HG03432 (cell line): ENCODE data around the gene MRFAP1.
A peak's percentile ranks its signal among the peaks of the same experiment; 100 is the strongest.
"Not testable (repeated sequence)": the region's sequence is repeated elsewhere in the genome, so short reads cannot be mapped to it uniquely, and the experiment has no call there.

Experiments
- ATAC-seq: cut with Tn5 transposase; IDR thresholded peaks from one replicate; pipeline ENCODE4 v1.9.1; 2021; ENCODE audit warnings: mild to moderate bottlenecking, moderate library complexity; ENCODE audit not compliant: unreplicated experiment

MRFAP1 gene

DNA sequence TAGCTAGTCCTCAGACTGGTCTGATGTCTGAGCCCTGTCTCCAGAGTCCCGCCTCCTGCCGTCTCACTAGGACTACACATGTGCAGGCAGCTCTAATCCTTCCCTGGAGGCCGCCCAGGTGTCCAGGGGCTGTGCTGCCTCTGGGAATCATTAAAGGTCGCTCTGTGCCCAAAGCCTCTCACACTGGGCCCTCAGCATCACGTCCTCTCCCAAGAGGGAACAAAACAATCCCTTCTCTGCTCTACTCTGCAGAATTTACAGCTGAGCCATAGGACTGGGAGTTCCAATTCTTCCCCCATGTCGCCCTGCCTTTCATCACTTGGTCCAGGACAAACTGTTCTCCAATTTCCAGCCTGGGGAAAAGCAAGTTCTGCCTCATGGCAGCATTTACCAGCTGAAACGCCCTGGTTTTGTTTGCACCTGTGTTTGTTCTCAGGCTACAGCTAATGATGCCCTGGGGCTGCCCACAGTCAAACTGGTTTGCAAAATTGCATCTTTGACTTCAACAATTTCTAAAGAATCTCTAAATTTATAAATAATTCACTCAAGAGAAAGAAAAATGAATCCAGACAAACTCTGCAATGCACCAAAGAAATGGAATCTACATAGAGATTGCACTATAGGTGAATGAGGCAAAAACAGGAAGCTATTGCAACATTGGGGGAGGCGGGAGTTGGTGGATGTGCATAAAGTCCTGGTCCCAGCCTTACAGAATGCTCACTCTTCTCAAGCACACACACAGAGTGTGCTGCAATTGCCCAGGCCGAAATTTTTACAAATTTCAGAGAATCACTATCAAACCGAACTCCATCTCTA, 7.2 kb upstream of the MRFAP1 start:
- no peak for ATAC-seq

DNA sequence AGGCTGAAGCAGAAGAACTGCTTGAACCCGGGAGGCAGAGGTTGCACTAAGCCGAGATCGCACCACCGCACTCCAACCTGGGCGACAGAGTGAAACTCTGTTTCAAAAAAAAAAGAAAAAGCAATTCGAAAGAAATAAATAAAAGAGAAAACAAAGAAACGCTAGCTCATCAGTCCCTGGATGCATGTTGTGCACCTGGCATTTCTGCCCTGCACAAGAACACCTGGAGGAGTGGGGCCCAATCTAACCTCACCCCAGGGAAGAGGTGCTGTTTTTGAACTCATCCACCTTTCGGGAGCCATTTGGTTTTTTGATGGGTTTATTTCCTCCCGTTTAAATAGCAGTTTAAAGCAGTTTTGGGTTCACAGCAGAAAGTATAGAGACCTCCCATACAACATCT, 5.7 kb upstream of the MRFAP1 start:
- ATAC-seq, result no peak

DNA sequence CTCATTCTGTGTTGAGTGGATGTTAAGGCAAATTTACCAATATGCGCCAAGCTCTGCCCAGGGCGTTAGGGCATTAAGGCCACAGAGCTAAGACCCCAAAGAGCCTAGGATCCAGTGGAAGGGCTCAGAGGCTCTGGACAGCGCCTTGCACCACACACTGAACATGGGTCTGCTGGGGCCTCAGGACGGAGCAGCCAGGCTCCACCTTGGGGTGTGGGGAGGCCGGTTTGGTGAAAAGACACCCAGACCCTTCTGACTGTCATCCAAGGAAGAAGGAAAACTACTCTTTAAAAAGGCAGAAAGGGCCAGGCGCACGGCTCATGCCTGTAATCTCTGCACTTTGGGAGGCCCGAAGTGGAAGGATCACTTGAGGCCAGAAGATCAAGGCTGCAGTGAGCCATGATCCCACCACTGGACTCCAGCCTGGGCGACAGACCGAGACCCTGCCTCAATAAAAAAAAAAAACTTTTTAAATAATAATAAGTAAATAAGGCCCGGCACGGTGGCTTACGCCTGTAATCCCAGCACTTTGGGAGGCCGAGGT, 1.3 kb upstream of the MRFAP1 start:
- no peak for ATAC-seq

DNA sequence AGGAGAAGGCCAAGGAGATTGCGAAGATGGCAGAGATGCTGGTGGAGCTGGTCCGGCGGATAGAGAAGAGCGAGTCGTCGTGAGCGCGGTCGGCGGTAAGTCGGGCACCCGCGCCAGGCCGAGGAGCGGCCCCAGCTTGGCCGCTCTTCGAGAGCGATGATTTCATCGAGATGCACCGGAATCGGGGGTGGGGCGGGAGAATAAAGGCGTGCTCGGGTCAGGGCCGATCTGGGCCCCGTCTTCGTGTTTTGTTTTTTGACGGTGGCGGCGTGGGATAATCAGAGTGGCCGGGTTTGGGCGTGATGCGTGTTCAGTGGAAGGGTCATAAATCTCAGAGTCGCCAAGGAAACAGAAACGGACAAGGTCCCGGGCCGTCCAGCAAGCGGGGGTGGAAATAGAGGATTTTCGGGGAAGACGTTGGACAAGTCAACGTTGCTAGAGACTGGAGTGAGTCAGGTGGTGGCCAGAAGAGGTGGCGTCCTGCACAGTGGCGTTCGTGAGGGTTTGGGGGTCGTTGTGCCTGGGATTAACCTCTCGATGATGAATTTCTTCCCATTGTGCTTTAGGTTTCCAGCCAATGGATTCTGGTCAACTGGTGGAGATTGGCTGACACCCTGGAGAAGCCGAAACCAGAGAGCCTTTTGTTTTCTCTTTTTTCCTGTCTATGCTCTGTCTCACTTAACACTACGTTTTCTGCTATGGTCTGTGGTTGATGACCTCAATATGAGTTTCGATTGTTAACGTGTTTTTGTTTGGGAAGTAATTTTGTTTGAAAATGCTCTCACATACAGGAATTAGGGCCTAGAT, 882 bp downstream of the MRFAP1 start:
- ATAC-seq, result peak; percentile 27

DNA sequence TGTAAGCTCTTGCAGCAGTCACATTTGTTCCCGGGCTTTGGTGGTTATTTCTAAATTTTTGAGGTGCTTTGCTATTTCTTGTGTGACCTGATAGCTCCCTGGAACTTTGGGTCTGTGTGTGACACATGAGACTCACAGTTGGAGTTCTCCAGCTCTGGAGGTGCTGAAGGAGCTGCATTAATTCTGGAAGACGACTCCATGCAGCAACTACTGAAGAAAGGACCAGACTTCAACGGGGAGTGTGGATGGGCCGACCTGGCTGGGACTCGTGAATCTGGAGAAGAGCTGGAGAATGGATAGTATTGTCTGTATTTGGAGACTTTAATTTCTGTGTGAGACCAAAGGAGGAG, 1.5 kb downstream of the MRFAP1 start:
- no peak for ATAC-seq

DNA sequence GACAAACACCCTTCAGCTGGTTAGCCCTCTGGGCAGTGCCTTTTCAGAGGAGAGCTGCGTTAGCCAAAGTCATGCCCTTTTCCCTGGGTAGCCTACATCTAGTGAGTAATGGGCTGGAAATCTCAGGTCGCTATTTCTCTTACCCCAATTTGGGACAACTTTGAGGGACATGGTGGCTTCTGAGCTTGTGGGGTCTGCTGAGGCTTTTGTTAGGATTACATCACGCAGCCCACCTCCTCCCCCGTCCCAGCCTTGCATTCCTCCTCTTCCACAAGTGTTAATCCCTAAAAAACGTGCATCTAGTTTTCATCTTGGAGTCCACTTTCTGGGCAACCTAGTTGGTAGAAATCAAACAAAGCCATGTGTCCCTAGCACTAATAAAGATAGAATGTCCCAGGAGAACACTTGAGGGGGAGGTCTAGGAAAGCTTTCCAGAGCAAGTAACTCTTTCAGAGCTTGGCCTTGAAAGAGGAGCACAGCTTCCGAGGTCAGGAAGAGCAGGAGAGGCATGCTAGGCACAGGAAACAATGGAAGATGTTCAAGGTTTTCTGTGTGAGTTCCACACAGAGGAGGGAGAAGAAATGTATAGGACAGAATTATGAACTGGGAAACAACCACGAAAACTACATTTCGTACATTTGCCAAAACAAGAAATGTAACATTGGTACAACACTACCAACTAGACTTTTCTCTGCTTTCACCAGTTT, 2.8 kb downstream of the MRFAP1 start:
- ATAC-seq, result no peak

DNA sequence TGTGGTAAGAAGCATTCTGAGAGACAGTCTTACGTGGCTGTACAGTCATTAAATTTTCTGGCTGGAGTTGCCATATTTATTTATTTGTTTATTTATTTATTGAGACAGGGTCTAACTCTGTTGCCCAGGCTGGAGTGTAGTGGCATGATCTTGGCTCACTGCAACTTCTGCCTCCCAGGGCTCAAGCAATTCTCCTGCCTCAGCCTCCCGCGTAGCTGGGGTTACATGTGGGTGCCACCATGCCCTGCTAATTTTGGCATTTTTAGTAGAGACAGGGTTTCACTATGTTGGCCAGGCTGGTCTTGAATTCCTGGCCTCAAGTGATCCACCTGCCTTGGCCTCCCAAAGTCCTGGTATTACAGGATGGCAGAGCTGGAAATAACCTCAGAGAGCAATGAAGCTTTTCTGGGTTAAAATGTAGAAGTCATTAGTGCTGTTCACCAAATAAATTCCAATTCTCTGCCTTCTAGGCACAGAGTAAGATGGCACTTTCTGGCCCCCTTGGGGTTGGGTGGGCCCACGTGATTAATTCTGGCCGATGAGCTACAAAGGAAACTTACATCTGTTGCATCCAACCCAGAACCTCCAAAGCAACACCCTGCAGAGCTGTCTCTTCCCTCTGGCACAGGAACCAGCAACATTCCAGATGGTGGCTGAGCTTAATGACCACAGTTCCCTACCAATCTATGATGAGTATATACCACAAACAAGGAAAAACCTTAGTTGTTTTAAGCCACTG, 4.5 kb downstream of the MRFAP1 start:
- ATAC-seq, result no peak

DNA sequence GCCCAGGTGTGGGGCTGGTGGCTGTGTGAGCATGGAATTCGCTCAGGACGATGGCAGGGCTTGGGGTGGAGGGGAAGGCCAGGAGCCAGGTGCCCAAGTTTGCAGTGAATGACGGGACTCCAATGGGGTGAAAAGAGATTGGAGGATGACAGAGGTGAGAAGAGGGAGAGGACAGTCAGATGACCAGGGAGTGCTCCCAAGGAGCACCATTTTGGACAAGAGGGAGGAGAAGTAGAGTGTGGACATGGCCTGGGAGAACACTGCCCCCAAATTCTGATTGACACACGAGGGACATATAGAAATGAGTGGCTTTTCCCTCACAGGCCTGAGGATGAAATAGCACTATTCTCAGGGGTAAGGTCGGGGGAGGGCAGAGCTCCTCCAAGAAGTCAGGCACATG, 6.7 kb downstream of the MRFAP1 start:
- no peak for ATAC-seq

DNA sequence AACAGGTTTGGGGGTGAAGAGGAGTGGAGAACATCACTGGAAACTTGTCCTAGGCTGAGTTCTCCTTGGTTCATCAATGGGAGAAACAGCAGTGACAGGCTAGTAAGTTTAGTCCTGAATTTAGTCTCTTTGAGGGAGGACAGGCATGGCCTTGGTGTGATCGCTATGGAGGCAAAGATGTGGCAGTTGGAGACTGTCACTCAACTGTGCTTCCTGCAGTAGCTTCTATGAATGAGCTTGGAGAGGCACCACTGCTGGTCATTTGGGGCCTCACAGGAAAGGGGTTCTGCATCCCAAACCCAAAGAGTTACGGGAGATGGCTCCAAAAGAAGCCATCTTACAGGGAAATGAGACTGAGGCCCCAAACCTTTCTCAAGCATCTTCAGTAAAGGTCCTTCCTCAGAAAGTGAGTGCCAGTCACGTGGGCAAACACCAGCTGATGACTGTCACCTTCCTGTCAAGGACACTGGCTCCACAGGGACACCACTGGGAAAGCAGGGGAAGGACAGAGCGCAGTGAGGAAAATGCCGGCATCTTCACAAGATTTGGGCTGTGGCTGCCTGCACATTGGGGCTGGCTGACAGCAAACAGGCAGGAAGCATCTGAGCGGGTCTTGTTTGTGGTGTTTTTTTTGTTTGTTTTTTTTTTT, 7.2 kb downstream of the MRFAP1 start:
- ATAC-seq, result no peak

DNA sequence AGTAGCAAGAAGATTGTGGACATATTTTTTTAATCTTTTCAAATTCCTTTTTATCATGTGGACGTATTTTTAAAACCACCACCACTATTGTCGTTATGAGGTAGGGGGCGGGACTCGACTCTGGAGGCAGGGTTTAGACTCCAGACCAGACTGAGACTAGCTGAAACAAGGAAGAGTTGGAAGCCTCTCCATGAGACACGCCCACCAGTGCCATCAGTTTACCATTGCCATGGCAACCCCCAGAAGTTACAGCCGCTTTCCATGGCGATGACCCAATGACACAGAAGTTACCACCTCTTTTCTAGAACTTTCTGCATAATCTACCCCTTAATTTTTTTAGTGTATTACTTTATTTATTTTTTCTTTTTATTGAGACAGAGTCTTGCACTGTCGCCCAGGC, 8.7 kb downstream of the MRFAP1 start:
- ATAC-seq, result no peak

DNA sequence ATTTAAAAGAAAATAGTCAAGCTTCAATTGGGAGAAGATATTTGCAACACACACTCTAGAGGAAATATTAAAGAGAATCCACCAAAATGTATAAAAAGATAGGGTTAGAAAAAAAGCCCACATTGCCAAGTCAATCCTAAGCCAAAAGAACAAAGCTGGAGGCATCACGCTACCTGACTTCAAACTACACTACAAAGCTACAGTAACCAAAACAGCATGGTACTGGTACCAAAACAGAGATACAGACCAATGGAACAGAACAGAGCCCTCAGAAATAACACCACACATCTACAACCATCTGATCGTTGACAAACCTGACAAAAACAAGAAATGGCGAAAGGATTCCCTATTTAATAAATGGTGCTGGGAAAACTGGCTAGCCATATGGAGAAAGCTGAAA, 13.7 kb downstream of the MRFAP1 start:
- not testable (repeated sequence) for ATAC-seq

DNA sequence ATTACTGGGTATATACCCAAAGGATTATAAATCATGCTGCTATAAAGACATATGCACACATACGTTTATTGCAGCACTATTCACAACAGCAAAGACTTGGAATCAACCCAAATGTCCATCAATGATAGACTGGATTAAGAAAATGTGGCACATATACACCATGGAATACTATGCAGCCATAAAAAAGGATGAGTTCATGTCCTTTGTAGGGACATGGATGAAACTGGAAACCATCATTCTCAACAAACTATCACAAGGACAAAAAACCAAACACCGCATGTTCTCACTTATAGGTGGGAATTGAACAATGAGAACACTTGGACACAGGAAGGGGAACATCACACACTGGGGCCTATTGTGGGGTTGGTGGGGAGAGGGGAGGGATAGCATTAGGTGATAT, 14.8 kb downstream of the MRFAP1 start:
- ATAC-seq, result not testable (repeated sequence)

DNA sequence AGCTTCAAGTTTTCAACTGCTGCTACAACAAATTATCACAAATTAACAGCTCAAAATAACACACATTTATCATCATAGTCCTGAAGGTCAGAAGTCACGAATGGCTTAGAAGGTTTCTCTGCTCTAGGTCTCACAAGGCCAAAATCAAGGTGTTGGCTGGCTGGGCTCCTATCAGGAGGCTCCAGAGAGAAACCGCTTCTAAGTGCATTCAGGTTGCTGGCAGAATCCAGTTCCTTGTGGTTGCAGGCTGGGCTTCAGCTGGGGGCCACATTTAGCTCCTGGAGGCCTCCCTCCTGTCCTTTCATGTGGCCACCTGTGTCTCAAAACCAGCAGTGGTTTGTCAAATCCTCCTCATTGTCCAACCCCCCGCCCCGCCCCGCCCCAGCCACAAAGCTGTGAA, 15.4 kb downstream of the MRFAP1 start:
- no peak for ATAC-seq

DNA sequence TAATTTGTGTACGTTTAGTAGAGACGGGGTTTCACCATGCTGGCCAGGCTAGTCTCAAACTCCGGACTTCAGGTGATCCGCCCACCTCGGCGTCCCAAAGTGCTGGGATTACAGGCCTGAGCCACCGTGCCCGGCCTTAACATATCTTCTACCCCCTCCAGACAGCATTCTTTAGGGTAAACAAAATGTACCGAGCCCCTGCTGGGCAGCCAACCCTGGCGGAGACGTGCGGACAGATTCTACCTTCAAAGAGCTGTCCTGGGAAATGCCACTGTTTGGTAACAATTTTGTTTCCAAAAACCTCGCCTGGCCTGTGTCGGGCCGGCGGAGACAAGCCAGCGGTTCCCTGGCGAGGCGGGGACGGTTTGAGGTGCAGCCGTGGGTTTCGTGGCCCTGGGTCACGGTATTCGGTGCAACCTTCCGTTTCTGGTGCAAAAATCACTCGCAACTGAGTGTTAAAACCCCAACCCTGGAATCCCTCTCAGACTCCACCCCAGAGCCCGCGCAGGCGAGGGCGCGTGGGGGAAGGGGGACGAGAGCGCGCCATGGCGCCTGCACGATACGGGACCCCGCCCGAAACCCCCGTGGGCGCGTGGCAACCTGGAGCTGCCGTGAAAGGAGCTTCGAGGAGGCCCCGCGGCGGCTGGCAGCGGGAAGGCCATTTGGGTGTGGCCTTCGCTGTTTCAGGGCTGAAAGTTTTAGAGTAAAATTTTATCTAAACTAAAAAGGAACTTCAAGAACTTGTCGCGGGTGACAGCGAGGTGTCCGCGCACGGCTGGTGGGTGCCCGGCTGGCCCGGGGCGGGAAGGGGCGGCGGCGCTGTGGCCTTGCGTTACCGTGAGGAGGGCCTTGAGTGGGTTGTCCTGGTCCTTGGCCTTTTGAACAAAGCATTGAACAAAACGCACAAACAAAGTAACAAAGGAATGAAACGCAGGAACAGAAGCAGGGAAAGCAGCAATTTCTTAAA, 17.0 kb downstream of the MRFAP1 start:
- no peak for ATAC-seq

DNA sequence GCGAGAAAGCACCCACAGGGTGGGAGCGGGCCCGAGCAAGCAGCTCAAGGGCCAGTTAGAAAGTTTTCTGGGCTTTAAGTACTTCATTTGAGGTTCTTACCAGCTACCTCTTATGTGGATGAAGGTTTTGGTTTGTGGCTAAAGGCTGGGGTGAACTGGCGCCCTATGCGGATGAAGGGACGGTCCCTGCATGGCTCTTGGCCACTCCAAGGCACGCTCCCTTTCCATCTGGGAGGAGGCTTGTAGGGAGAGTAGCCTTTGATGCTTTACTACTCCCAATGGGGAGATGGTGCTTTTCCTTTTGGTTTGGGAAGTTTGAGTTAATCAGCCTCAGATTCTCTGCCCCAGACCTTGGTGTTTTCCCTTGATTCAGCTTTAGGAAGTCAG, 17.7 kb downstream of the MRFAP1 start:
- no peak for ATAC-seq

DNA sequence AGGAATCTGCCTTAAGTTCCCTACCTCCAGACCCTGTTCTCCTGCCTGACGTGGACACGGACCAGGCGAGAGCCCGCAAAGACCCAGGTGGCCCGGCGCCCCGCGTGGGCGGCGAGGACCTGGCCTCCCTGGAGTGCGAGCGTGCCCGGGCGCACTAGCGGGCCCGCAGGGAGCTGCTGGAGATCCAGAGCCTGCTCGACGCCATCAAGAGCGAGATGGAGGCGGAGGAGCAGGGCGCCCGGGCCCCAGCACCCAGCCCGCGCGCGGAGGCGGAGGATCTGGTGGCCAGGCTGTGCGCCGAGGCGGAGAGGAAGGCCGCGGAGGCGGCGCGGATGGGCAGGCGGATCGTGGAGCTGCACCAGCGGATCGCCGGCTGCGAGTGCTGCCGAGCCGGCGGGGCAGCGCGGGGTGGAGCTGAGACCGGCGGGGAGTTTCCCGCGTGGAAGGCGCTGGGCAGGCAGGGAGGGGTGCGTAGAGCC, 18.2 kb downstream of the MRFAP1 start:
- ATAC-seq, result no peak

DNA sequence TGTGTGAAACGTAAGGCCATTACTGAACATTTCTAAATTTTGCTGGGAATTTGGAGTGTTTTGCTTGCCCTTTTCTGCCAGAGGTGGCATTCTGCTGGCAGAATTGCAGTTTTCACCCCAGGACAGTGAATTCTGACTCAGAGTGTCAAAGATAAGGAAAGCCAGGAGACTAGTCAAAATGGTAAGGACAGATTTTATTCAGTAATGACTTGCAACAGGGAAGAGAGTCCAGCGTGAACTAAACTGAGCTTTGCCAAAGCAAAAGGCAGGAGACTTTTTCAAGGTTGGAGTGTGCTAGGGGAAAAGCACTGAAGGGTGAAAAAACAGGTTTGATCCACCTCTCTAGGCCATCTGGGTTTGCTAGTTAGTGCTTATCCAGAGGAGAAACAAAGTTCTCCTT, 19.4 kb downstream of the MRFAP1 start:
- no peak for ATAC-seq

DNA sequence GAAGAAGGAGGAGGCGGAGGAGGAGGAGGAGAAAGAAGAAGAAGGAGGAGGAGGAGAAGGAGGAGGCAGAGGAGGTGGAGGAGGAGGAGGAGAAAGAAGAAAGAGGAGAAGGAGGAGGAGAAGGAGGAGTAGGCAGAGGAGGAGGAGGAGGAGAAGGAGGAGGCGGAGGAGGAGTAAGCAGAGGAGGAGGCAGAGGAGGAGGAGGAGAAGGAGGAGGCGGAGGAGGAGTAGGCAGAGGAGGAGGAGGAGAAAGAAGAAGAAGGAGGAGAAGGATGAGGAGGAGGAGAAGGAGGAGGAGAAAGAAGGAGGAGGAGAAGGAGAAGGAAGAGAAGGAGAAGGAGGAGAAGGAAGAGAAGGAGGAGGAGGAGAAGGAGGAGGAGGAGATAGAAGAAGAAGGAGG, 19.9 kb downstream of the MRFAP1 start:
- no peak for ATAC-seq

DNA sequence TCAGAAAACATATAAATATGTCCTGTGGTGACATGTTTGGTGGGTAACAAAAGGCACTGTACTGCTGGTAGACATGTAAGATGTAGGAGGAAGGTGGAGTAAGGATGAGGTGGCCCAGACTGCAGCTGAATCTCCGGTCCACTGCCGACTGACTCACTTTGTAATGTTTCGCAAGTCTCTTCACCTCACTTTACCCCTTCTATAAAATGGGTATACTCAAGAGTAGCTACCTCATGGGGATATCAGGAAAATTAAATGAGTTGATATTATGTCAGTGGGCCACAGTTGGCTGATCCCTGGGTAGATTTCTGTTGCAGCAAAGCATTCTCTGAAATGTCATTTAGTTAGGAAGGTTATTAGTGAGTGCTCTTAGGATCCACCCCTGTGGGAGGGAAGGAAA, 22.1 kb downstream of the MRFAP1 start:
- ATAC-seq, result no peak
